Measurements from ENCODE around the gene ZBTB2. TPM values are rescaled to one million over a fixed set of nuclear protein-coding genes. Genes with fewer than 3 reads are reported as not detected.

The ZBTB2 gene
- total RNA-seq, 6 experiments from 2014 or later: 16.5 to 22.1 (median 19.3) TPM

GRCh38 chr6:151341476-151342195 is 49.7 kb downstream of the ZBTB2 start:
- H3K27me3 Mint-ChIP-seq (ENCODE audit: insufficient read depth): peaks cover 2% of the 10 kb centered on the region
- no peak overlapping the region for H3K27ac Mint-ChIP-seq
- no peaks in the 10 kb centered on the region for H3K36me3 Mint-ChIP-seq (ENCODE audit: low read depth)
- H3K9me3 Mint-ChIP-seq: no peaks in the 10 kb centered on the region
- no peak for DNase-seq
- no peak overlapping the region for H3K4me3 Mint-ChIP-seq
- TF ChIP-seq CTCF (IDR thresholded peaks at IDR 0.05): no peak
- H3K4me1 Mint-ChIP-seq (ENCODE audit: low read depth): no peaks in the 10 kb centered on the region

GRCh38 chr6:151340219-151340978 is 51.0 kb downstream of the ZBTB2 start:
- no peak overlapping the region for H3K4me3 Mint-ChIP-seq
- H3K27me3 Mint-ChIP-seq (ENCODE audit: insufficient read depth): peaks cover 2% of the 10 kb centered on the region
- no peaks in the 10 kb centered on the region for H3K9me3 Mint-ChIP-seq
- no peaks in the 10 kb centered on the region for H3K4me1 Mint-ChIP-seq (ENCODE audit: low read depth)
- no peak for TF ChIP-seq CTCF (IDR thresholded peaks at IDR 0.05)
- no peak overlapping the region for H3K27ac Mint-ChIP-seq
- no peak for DNase-seq
- H3K36me3 Mint-ChIP-seq (ENCODE audit: low read depth): no peaks in the 10 kb centered on the region

- TF ChIP-seq CTCF (IDR thresholded peaks at IDR 0.05): no peak
- peaks cover 5% of the 10 kb centered on the region; the same call in 1 of the 2 replicates for H3K4me1 Mint-ChIP-seq (ENCODE audit: low read depth)
- H3K36me3 Mint-ChIP-seq (ENCODE audit: low read depth): no peaks in the 10 kb centered on the region
- H3K27ac Mint-ChIP-seq: no peak overlapping the region
- no peak for DNase-seq
- no peaks in the 10 kb centered on the region for H3K9me3 Mint-ChIP-seq
- H3K27me3 Mint-ChIP-seq (ENCODE audit: insufficient read depth): peaks cover 2% of the 10 kb centered on the region
- H3K4me3 Mint-ChIP-seq: no peak overlapping the region
Observed at GRCh38 chr6:151339369-151339768, 52.0 kb downstream of the ZBTB2 start.

GRCh38 chr6:151338651-151339200 is 52.6 kb downstream of the ZBTB2 start:
- no peak for DNase-seq
- H3K36me3 Mint-ChIP-seq (ENCODE audit: low read depth): no peaks in the 10 kb centered on the region
- no peak for TF ChIP-seq CTCF (IDR thresholded peaks at IDR 0.05)
- no peak overlapping the region; the same call in 1 of the 2 replicates for H3K4me3 Mint-ChIP-seq
- H3K27me3 Mint-ChIP-seq (ENCODE audit: insufficient read depth): peaks cover 2% of the 10 kb centered on the region
- H3K27ac Mint-ChIP-seq: no peak overlapping the region
- peaks cover 5% of the 10 kb centered on the region; the same call in 1 of the 2 replicates for H3K4me1 Mint-ChIP-seq (ENCODE audit: low read depth)
- no peaks in the 10 kb centered on the region for H3K9me3 Mint-ChIP-seq

GRCh38 chr6:151335930-151336329 is 55.4 kb downstream of the ZBTB2 start:
- no peaks in the 10 kb centered on the region for H3K9me3 Mint-ChIP-seq
- H3K4me3 Mint-ChIP-seq: no peak overlapping the region
- H3K4me1 Mint-ChIP-seq (ENCODE audit: low read depth): peaks cover 6% of the 10 kb centered on the region
- H3K27ac Mint-ChIP-seq: no peak overlapping the region
- no peak for DNase-seq
- no peak for TF ChIP-seq CTCF (IDR thresholded peaks at IDR 0.05)
- peaks cover 3% of the 10 kb centered on the region for H3K27me3 Mint-ChIP-seq (ENCODE audit: insufficient read depth)
- no peaks in the 10 kb centered on the region for H3K36me3 Mint-ChIP-seq (ENCODE audit: low read depth)
